MCF 10A (cell line): ENCODE data around the gene EHD1. TPM values are rescaled to one million over a fixed set of nuclear protein-coding genes. Genes with fewer than 3 reads are reported as not detected.
"Not testable (repeated sequence)": the region's sequence is repeated elsewhere in the genome, so short reads cannot be mapped to it uniquely, and the experiment has no call there.

Experiments used
- BruUV-seq: library from RNA; stranded (reverse); fragments of 400-500 nt; replicated peaks from 2 replicates; lab custom pipeline; 2021; lab: Mats Ljungman, UMichigan
- CTCF ChIA-PET: fragments of 300-600 bp; sonication (Branson Sonifier 250); formaldehyde crosslinking; extraction: SDS; loops from one replicate; lab custom pipeline; 2021; ENCODE audit warnings: antibody characterized with exemption, inconsistent platforms; lab: Yijun Ruan, JAX
- POLR2A ChIA-PET: fragments of 300-600, 350-650 bp; sonication (Branson Sonifier 250); formaldehyde crosslinking; extraction: SDS; loops from one replicate; lab custom pipeline; 2020; ENCODE audit warnings: antibody characterized with exemption, inconsistent platforms; lab: Yijun Ruan, JAX
- DNase-seq: peaks from one replicate; pipeline ENCODE4 v3.0.0-alpha.2; 2018; ENCODE audit not compliant: unreplicated experiment
- H3K27ac Mint-ChIP-seq: one replicate; pipeline ENCODE4 v1.8.0; 2022; ENCODE audit warnings: mild to moderate bottlenecking, low read depth, mixed read lengths; ENCODE audit not compliant: unreplicated experiment
- H3K27me3 Mint-ChIP-seq: one replicate; pipeline ENCODE4 v1.8.0; 2022; ENCODE audit warnings: mixed read lengths; ENCODE audit not compliant: insufficient read depth, unreplicated experiment
- H3K36me3 Mint-ChIP-seq: one replicate; pipeline ENCODE4 v1.8.0; 2022; ENCODE audit warnings: mild to moderate bottlenecking, moderate library complexity, mixed read lengths; ENCODE audit not compliant: insufficient read depth, unreplicated experiment
- H3K4me1 Mint-ChIP-seq: one replicate; pipeline ENCODE4 v1.8.0; 2022; ENCODE audit warnings: mixed read lengths; ENCODE audit not compliant: insufficient read depth, unreplicated experiment
- H3K4me3 Mint-ChIP-seq: one replicate; pipeline ENCODE4 v1.8.0; 2022; ENCODE audit warnings: mild to moderate bottlenecking, moderate library complexity, mixed read lengths; ENCODE audit not compliant: unreplicated experiment
- H3K9me3 Mint-ChIP-seq: one replicate; pipeline ENCODE4 v1.8.0; 2022; ENCODE audit warnings: mixed read lengths; ENCODE audit not compliant: unreplicated experiment
- CTCF ChIP-seq: fragments of 200-600 bp; IDR thresholded peaks from one replicate; pipeline ENCODE4 v1.8.0; 2022; ENCODE audit warnings: antibody characterized with exemption, mild to moderate bottlenecking; ENCODE audit not compliant: unreplicated experiment
- intact Hi-C: fragments of 100-400 bp; cut with micrococcal nuclease; formaldehyde crosslinking; loops from 2 replicates; pipeline ENCODE4 v1.14.1; 2022
- total RNA-seq: library from RNA; stranded (reverse); gene quantifications from 2 replicates; pipeline ENCODE4 v1.2.3, GENCODE V29; 2022

Gene EHD1
- total RNA-seq, 1 experiment from 2014 or later: 80.6 TPM

DNA sequence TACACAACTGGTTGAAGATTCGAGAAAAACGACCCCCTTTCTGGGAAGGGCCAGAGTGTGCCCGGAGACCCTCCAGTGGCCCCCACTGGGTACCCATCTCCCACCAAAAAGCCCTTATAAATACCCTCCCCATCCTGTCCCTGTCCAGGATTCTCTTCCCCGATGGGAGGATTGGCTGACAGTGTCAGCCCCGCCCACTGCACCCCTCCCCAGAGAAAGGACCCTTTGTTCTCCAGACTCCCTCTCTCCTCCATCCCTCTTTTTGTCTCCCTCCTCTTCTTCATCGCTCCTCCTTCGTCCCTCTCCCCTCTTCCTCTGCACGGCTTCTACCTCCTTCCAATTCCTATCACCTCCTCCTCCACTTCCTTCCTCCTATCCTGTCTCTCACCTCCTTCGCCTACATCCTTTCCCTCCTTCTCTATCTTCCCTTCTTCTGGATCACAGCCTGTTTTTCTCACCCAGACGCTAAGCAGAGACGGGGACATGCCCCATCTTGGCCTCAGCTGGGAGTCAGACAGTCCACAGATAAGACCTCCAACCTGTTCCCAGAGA is 54.8 kb downstream of the EHD1 start:
- no peaks in the 10 kb centered on the region for H3K27me3 Mint-ChIP-seq
- H3K27ac Mint-ChIP-seq: no peak overlapping the region
- ChIA-PET POLR2A (no interaction called here), CTCF (no interaction called here)
- no peaks in the 10 kb centered on the region for H3K36me3 Mint-ChIP-seq
- intact Hi-C loops: no loop called here
- no peaks in the 10 kb centered on the region for H3K4me1 Mint-ChIP-seq
- TF ChIP-seq CTCF: no peak
- H3K9me3 Mint-ChIP-seq: no peaks in the 10 kb centered on the region
- DNase-seq: no peak
- no peak overlapping the region for H3K4me3 Mint-ChIP-seq
- BruUV-seq: no TSS peak

GRCh38 chr11:64817476-64817875 is 60.9 kb downstream of the EHD1 start:
- no peak for TF ChIP-seq CTCF
- no TSS peak for BruUV-seq

GRCh38 chr11:64815433-64815832 is 63.0 kb downstream of the EHD1 start:
- intact Hi-C loops, H3K27ac Mint-ChIP-seq, H3K9me3 Mint-ChIP-seq, BruUV-seq, H3K36me3 Mint-ChIP-seq, H3K4me3 Mint-ChIP-seq, H3K4me1 Mint-ChIP-seq, H3K27me3 Mint-ChIP-seq, DNase-seq: not testable (repeated sequence)
- ChIA-PET CTCF (interaction anchor here (0.6 to 0.9 kb wide), 5 partner anchors 9 to 501 kb away, joined by 3 to 4 read pairs (median 4); partner anchors contain the start of gene CDC42BPG), POLR2A (interaction anchor here (0.6 to 1.2 kb wide), 5 partner anchors 12 to 394 kb away, joined by 3 to 5 read pairs (median 3); partner anchors contain the start of gene SF1)

More at GRCh38 chr11:64817476-64817875, 60.9 kb downstream of the EHD1 start:
- no peaks in the 10 kb centered on the region for H3K9me3 Mint-ChIP-seq
- no peak overlapping the region for H3K4me3 Mint-ChIP-seq
- H3K27me3 Mint-ChIP-seq: no peaks in the 10 kb centered on the region
- DNase-seq: no peak
- ChIA-PET CTCF (interaction anchor here (0.7 kb wide), 1 partner anchor 77 kb away, joined by 3 read pairs; no protein-coding TSS in a partner anchor), POLR2A (no interaction called here)
- no peaks in the 10 kb centered on the region for H3K36me3 Mint-ChIP-seq
- H3K27ac Mint-ChIP-seq: peak overlapping the region; percentile 4
- H3K4me1 Mint-ChIP-seq: peaks cover 6% of the 10 kb centered on the region
- intact Hi-C loops: no loop called here

GRCh38 chr11:64814712-64815187 is 63.7 kb downstream of the EHD1 start:
- no peak overlapping the region for H3K27ac Mint-ChIP-seq
- no peaks in the 10 kb centered on the region for H3K27me3 Mint-ChIP-seq
- POLR2A ChIA-PET: interaction anchor here (1.0 to 1.2 kb wide), 2 partner anchors 11 to 36 kb away, joined by 4 to 5 read pairs; partner anchors contain the start of gene SF1
- no TSS peak for BruUV-seq
- CTCF ChIA-PET: interaction anchor here (0.7 to 0.8 kb wide), 2 partner anchors 15 to 28 kb away, joined by 3 read pairs; no protein-coding TSS in a partner anchor
- H3K36me3 Mint-ChIP-seq: no peaks in the 10 kb centered on the region
- no peak for DNase-seq
- no peaks in the 10 kb centered on the region for H3K9me3 Mint-ChIP-seq
- no peak overlapping the region for H3K4me3 Mint-ChIP-seq
- intact Hi-C loops: no loop called here
- H3K4me1 Mint-ChIP-seq: peaks cover 6% of the 10 kb centered on the region
- TF ChIP-seq CTCF: no peak
